Panc1 (cell line): ENCODE measurements around the gene PLPPR4.

Experiments
- TCF7L2 ChIP-seq: IDR thresholded peaks from 2 replicates; pipeline ENCODE4 v1.6.1; 2011; ENCODE audit warnings: mild to moderate bottlenecking, low read depth, low read length, inconsistent platforms
- TF ChIP-seq, protein P1 (sequence below): fragments of 450-650 bp; IDR thresholded peaks from 2 replicates; pipeline ENCODE4 v1.5.1; 2017; ENCODE audit warnings: mild to moderate bottlenecking

DNA sequence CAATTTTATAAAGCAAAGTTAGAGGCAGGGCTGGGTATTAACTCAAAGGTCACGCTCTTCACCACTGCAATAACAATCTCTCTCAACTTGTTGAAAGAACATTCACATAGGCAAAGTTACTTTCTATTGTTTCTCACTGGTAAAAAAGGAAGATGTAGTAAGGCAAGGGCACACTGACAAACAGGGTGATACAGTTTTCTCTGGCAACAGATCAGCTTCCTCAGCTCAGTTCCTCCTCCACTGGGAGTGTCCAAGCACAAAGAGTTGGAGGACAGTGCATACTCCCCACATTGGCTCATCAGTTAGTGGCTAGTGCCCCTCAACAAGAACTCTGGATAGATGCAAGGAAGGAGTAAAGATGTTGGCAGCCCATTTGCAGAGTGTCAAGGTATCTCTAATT, 3.7 kb downstream of the PLPPR4 start:
- no peak for TF ChIP-seq TCF7L2
- TF ChIP-seq, protein P1, sequence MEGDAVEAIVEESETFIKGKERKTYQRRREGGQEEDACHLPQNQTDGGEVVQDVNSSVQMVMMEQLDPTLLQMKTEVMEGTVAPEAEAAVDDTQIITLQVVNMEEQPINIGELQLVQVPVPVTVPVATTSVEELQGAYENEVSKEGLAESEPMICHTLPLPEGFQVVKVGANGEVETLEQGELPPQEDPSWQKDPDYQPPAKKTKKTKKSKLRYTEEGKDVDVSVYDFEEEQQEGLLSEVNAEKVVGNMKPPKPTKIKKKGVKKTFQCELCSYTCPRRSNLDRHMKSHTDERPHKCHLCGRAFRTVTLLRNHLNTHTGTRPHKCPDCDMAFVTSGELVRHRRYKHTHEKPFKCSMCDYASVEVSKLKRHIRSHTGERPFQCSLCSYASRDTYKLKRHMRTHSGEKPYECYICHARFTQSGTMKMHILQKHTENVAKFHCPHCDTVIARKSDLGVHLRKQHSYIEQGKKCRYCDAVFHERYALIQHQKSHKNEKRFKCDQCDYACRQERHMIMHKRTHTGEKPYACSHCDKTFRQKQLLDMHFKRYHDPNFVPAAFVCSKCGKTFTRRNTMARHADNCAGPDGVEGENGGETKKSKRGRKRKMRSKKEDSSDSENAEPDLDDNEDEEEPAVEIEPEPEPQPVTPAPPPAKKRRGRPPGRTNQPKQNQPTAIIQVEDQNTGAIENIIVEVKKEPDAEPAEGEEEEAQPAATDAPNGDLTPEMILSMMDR: no peak
